NAMALWA (cell line): ENCODE results near the gene CCDC187.
A peak's percentile ranks its signal among the peaks of the same experiment; 100 is the strongest.

Experiments used
- DNase-seq: peaks from one replicate; pipeline ENCODE4 v3.0.0-alpha.2; 2015; ENCODE audit warnings: low spot score

The CCDC187 gene

DNA sequence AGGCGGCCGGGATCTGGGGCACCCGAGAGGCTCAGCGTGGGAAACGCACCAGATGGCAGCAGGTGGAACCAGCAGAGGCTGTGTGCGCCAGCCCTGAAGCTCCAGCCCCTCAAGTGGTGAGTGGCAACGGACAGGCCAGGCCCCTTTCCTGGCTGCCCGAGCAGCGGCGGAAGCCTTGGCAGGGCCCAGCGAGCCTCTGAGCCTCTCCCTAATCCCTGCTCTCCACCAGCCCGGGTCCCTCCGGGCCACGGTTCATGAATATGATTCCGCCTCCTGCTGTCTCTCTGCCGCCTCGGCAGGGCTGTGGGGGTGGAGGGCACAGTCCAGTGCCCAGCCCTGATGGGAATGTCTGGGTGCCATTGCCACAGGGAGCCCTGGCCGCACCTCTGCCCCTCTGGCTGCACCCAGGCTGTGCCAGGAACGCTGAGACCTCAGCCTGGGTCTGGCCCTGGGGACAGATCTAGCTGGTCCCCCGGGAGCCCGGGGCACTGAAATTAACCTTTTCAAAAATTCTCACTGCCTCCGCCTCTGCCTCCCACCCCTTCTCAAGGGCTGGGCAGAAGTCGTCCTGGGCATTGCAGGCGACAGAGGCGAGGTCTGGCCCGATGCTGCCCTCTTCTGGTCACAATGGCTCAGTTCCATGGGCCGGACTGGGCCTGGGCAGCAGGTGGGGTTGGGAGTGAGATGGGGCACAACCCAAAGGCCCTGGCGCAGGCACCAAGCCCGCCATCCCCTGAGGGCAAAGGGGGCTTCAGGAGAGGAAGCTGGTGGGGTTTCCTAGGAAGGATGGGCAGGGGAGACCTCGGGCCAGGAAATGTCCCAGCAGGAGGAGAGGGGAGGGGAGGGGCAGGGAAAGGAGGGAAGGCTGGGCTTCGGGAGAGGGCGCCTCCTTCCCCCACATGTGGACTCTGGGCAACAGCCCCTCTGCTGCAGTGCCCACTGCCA is 20.3 kb downstream of the CCDC187 start:
- DNase-seq = peak; percentile 96

- peak; percentile 83 for DNase-seq
These were observed 21.5 kb downstream of the CCDC187 start for GRCh38 chr9:136282272-136282861.

- DNase-seq = no peak
These were observed 22.2 kb downstream of the CCDC187 start for GRCh38 chr9:136281421-136282271.

DNA sequence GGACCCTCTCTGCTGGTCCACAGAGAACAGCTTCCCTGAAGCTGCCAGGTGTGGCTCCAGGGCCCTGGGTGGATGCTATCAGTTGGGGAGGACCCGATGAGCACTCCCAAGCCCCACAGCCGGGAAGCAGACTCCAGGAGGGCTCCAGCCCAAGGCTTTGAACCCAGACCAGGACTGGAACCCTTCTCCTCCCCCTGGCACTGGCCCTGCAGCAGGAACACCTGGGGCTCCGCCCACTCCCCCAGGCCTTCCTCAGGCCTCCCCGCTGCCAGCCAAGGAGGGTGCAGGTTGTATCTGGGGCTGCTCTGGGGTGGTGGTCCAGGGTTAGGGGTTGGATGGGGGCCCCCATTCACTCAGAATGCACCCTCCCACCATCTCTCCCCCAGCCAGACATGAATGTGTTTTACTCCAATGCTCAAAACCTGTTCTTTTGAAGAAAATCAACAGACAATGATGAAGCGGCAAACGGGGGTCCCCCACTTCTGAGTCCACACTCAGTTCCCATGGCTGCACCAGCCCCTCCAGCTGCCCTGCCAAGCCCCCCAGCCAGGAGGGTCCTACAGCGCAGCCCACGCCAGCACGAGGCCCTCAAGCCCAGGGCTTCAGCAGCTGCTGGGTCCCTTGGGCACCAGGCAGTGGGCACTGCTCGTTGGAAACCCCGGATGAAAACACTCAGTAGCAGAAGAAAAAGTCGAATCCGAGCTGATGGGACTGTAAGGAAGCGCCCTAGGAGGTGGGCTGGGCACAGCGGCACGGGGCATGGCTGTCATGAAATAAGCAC is 23.2 kb downstream of the CCDC187 start:
- DNase-seq = no peak

DNA sequence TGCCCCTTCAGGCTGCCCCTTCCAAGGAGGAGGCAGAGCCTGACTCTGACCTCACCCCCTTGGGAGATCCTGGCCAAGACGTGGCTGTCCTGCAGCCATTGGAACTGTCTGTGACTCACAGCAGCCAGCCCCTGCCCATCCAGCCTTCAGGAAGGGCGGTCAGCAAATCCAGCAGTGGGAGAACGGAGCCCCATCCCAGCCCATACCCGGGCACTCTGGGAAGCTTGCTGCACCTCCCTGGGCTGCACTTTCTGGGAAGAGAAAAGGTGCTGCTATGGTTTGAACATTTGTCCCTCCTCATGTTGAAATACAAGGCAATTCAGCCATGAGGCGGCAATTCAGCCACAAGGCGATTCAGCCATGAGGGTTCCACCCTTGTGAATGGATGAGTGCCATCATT is 24.4 kb downstream of the CCDC187 start:
- DNase-seq = no peak

GRCh38 chr9:136278894-136279293 is 25.0 kb downstream of the CCDC187 start:
- no peak for DNase-seq

GRCh38 chr9:136278221-136278620 is 25.7 kb downstream of the CCDC187 start:
- no peak for DNase-seq

DNA sequence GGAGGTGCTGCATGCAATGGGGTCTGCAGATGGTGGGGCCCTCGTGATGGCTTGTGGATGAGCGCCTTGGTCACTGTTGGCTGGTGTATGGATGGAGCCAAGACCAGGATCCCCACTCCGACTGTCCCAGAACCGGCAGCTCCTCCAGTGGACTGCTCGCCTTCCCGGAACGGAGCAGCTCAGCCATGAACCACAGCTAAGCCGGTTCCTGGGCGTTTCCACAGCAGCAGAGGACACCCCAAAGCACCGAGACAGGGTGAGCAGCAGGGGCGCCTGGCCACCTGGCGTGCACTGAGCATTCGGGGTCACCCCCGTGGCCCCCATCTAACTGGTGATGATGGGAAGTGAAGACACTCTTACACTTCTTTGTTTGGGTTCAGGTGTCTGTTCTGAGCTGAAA is 26.1 kb downstream of the CCDC187 start:
- DNase-seq = no peak

DNA sequence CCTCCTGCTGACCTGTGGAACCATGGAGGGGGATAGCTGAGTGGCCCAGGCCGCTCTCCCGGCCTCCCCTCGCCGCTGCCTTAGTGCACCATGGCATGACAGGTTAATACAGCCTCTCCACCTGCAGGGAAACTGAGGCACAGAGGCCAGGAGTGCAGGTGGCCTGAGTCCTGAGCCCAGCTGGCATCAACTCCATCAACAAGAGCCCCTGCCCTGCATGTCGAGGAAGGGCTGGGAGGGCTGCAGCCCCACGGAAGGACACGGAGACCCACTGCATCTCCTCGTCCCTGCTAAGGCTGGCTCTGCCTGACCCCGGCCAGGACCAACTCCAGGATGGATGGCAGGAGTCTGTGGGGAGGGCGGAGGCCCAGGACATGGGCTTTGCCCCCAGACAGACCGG is 27.2 kb downstream of the CCDC187 start:
- no peak for DNase-seq

DNA sequence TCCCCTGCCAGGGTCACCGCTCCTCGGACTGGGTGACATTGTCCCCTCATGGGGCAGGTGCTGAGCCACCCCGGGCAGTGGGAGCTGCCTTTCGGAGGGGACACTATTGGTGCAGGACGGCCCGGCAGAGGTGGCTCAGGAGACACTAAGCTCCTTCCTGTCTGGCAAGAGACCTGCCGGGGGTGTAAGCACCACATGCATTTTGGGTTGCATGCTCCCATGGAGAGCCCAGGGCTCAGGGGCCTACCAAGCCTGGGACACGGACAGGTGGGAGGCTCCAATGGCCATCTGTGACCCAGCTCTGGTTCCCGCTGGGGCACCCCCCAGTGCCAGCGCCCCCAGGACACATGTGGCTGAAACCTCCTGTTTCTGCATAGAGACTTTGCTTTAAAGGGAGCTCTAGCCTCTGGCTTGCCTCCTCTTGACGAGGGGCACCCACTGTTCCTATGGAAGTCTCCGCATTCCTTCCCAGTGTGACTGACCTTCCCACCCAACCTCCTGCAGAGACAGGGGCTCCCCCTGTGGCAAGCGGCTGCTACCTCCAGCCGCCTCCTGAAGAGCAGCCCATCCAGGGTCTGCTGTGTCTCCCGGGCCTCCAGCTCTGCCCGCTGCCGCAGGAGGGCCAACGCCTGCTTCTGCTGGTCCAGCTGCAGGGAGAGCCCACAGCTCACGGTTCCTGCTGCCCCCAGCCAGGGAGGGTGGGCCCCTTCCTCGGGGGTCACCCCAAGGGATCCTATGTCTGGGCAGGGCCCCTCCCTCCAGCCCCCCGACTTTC is 28.1 kb downstream of the CCDC187 start:
- DNase-seq = no peak

DNA sequence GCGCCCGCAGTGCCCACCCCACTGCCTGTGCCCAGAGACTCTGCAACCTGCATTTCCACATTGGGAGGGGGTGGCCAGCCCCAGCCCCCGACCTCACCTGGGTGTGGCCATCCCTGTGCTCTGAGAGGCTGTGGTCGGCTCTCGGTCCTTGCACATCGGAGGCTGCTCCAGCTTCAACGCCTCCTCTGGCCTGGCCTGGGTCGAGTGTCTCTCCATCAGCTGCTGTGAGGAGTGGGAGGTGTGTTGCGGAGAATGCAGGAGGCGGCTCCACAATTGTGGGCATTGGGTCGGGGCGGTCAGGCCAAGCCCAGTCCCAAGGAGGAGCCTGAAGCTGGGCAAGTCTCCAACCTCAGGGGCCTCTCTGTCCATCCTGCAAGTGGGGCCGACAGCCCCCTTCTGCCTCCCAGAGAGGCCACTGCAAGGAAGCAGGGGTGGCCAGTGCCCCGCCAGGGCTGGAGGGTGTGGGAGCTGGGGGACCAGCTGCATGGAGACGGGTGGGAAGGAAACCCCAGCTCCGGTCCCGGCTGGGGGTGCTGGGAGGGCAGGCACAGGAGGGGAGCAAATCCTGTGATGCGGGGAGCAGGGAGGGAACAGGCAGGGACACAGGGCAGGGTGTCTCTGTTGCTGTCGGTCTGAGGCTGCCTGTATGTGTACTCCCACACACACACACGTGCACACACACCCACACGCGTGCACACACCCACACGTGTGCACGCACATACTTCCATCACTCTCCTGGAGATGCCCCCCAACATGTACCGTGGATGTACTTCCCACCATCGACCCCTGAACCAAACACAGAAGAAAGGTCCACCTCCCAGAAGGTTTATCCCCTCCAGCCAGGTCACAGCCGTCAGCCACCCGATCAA is 28.9 kb downstream of the CCDC187 start:
- DNase-seq = no peak

- DNase-seq = no peak
These were observed 29.7 kb downstream of the CCDC187 start for GRCh38 chr9:136273921-136274785.

DNA sequence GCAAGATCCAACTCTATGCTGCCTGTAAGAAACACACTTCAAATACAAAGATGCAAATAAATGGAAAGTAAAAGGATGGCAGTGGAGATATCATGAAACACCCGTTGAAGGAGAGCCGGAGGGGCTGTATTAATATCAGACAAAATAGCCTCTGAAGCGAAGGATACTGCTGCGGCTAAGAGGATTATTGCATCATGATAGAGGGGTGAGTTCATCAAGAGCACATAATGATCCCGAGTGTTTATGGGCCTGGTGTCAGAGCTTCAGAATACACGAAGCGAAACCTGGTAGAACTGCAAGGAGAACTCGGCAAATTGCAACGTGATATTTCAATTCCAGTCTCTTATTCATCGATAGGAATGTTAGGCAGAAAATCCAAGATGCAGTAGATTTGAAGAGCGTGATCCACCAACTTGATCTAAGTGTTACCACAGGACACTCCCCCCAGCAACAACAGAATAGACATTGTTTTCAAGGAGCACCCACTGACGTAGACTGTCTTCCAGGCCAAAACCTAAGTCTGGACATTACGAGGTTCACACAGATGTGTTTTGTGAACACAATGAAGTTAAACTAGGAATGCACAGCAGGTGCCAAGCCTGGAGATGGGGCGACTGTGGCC is 30.5 kb downstream of the CCDC187 start:
- no peak for DNase-seq

DNA sequence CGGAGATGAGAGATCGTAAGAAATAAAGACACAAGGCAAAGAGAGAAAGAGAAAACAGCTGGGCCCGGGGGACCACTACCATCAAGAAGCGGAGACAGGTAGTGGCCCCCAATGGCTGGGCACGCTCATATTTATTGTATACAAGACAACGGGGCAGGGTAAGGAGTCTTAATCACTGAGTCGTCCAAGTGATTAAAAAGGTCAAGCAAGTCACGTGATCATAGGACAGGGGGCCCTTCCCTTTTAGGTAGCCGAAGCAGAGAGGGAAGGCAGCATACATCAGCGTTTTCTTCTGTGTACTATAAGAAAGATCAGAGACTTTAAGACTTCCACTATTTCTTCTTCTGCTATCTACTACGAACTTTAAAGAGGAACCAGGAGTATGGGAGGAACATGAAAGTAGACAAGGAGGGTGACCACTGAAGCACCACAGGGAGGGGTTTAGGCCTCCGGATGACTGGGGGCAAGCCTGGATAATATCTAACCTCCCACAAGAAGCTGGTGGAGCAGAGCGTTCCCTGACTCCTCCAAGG is 33.7 kb downstream of the CCDC187 start:
- DNase-seq = no peak

GRCh38 chr9:136268735-136269134 is 35.2 kb downstream of the CCDC187 start:
- DNase-seq = no peak

GRCh38 chr9:136268318-136268717 is 35.6 kb downstream of the CCDC187 start:
- no peak for DNase-seq

- peak; percentile 90 for DNase-seq
These were observed 36.4 kb downstream of the CCDC187 start for GRCh38 chr9:136267261-136268111.
